ENCODE measurements around the gene PPP3CA.

Gene PPP3CA

DNA sequence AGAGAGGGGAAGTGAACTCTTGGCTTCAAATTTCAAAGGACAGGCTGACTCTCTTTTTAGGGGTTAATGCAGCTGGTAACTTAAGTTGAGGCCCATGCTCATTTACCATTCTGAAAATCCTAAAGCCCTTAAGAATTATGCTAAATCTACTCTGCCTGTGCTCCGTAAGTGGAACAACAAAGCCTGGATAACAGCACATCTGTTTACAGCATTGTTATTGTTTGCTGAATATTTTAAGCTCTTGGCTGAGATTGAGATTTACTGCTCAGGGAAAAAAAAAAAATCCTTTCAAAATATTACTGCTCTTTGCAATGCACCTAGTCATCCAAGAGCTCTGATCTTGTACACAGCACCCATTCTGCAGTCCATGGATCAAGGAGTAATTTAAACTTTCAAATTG, 17.7 kb downstream of the PPP3CA start:
- DNase-seq, result no peak

DNA sequence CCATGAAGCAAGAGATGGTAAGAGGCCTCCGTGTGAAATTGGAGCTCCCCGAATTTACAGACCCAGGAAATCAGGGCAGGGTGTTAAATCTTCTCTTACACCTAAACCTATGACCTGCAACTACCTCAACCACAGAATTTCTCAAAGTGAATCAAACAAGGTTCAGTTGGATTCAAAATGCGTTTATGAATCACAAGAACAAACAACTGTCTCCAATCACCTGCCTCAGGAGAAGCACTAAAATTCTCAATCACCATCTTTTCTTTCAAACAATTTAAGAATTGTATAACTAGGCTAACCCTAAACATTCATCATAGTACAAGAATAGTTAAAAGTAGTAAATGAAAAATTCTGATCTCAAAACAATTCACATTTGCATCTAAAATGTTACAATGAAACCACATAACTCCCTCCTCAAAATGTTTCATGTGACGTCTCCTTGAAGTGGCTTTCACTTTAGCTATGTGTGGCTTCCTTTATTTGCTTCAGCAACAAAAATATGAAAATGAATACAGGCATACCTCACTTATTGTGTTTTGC, 19.2 kb downstream of the PPP3CA start:
- peak; percentile 61 for DNase-seq

DNA sequence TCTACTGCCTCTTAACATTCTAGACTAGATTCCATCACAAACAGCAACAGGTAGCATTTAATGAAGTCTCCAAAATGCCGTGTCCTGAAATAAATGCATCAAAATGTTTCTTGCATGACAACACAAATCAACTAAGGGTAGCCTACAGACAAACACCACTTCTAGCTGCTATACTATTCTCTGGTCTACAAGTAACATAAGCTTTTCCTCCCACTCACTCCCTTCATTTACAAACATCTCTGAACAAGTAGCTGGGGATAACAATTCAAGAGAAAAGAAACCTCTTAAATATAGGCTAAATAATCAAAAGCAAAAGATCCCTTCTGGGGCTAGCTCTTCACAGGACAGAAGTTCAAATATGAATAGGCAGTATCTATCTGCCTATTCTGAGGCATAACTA, 20.8 kb downstream of the PPP3CA start:
- DNase-seq, result no peak

DNA sequence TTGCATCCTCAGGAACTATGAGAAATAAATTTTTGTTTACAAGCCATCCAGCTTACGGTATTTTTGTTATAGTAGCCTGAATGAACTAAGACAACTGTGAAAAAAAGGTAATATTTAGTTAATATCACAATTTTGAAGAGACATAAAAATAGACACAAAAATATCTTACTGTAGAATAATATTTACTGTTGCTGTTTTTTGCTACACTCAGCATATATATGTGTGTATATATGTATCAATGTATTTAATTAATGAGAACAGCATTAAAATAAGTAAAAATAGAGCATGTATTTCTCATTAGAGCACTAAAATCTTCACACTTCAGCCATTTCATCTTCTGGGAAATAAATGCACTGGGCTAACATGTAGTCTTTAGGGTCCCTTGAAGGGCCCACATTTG, 24.6 kb downstream of the PPP3CA start:
- DNase-seq, result no peak

DNA sequence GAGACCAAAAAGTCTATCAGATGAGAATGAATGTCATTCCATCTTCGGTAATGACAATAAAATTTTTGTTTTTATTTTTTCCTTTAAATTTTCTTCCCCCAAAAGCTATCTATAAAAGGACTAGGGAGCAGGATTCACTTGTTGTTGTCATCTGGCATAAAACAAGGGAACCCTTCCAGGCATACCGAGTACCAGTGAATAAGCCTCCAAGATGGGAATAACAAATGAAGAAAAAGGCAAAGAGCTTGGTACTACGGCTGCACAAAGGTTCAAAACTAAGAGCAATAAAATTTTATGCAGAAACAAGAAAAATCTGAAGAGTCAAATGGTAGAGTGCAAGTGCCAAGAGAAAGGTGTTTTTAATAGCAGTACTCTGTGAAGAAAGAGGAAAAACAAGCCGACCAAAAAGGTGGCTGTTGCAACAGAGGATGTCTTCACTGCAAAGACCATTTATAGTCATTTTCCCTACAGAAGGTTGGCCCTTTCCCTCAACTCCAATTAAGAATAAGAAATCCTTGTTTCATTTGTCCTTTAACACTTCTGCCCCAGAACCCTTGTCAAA, 25.8 kb downstream of the PPP3CA start:
- DNase-seq, result no peak

DNA sequence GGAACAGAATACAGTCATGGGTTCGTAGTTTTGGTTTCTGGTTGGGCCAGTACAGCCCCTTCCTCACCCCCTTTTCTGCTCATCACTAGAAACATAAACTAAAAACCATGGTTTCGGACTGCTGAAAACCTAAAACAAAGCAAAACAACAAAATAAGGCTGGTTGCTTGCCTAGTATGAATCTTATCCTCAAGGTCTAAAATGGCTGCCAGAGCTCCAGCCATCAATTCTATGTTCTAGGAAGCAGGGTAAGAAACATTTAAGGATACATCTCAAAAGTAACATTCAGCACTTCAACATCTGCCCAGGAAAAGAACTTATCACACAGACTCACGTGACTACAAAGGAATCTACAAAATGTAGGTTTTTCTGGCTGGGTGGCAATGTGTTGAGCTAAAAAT, 31.5 kb downstream of the PPP3CA start:
- no peak for DNase-seq

DNA sequence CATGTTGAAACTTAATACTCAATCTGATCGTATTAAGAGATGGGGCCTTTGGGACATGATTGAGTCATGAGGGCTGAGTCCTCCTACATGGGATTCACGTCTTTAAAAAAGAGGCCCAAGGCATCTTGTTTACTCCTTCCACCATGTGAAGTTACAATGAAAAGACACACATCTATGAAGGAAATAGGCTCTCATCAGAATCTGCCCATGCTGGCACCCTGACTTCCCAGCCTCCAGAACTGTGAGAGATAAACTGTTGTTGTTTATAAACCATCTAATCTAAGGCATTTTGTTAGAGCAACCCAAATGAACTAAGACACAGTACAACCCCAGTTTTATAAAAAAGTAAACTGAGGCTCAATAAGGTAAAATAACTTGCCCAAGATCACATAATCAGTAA, 32.3 kb downstream of the PPP3CA start:
- no peak for DNase-seq

DNA sequence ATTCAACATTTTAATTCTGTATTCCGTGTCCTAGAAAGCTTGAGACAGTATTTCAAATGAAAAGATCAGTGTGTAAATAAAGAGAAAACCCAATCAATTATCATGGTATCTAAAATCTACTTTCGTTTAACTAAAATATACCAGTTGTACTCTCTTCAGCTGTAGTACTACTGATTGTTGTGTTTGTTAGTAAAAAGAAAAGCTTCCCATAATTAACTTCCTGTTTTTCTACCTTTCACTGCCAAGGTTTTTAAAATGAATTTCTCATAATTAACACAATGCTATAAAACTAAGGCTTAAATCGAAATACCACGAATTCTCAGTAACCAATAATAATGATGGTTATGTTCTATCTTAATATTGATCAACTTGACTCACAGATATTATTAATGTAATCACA, 37.4 kb downstream of the PPP3CA start:
- DNase-seq, result no peak

DNA sequence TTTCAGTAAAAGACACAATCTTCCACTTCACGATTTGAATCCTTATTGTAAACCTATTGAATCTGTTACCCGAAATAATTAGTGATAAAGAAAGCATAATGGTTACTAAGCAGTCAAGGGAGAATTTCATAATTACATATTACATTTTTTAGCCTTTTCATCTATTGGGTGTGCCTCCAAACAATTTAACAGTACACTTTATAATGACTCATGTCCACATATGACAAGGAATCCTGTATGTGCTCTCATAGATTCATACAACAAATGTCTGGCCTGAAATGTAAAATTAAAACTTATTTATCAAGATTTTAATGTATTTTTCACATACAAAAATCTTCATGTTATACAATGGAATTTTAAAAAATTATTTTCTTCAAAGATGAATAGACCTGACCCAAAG, 39.4 kb downstream of the PPP3CA start:
- no peak for DNase-seq

DNA sequence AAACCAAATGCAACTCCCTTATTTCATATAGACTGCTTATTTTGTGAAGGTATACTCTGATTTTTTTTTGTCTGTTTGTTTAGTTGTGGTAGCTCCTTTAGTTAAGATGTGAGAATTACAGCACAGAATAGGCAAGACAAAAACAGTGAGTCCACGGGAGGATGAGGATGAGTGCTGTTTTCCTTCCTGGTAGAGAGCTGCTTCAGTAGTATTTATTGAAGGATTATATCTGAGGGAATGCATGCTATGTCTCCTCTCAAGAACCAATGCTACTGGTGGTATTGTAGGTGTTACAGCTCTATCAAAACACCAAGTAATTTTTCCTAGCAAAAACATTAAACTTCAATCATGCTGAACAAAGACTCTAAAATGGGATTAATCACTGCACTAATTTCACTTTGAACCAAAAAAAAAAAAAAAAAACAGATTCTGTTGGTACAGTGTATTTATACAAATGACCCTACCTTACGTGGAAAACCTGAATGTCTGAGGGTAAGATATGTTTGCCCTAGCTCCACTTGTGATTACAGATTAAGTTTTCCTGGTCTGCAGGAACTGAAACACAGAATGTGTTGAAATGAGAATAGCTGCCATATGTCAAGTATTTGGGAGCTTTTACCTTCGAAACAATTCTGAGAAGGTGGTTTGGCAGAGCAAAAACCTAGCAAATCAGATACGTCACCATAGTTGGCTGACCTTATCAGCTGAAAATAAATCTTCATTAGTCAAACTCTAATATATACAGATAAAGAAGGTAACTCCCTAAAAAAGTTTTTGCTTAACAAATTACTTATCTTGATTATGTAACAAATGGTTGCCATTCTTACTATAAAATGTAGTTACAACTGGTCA, 40.3 kb downstream of the PPP3CA start:
- DNase-seq, result no peak

DNA sequence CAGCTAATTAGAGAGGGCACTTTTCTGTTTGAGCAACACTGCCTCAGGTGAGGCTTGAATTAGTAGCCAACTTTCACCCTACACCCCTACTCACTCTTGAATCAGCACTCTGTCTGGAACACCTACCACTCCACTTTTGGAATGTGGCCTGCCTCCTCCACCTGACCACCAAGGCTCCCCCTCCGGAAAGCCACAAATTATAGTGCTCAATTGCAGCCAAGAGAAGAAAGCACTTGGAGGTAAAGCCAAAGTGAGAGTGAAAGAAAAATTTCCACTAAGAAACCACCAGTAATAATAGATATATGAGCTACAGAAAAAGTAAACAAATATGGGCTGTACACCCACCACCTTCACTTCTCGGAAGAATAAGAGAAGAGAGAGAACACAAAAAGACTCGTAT, 41.1 kb downstream of the PPP3CA start:
- no peak for DNase-seq

DNA sequence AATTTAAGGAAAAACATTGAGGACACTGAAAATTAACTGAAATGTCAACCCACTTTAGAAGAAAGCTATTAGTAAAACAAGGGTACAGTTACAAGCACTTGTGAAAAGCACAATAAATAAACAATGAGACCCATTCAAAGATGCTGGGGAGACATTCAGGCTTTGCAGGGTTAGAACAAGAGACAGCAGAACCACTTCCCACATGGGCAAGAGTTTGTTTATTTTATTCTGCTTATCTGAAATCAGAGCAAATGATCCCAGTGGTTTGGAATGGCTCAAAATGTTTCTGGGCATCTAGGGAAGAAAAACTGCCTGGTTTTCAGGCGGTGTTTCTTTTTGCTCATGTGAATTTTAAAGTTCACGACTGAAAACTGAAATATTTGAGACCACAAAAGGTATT, 42.4 kb downstream of the PPP3CA start:
- DNase-seq, result no peak

DNA sequence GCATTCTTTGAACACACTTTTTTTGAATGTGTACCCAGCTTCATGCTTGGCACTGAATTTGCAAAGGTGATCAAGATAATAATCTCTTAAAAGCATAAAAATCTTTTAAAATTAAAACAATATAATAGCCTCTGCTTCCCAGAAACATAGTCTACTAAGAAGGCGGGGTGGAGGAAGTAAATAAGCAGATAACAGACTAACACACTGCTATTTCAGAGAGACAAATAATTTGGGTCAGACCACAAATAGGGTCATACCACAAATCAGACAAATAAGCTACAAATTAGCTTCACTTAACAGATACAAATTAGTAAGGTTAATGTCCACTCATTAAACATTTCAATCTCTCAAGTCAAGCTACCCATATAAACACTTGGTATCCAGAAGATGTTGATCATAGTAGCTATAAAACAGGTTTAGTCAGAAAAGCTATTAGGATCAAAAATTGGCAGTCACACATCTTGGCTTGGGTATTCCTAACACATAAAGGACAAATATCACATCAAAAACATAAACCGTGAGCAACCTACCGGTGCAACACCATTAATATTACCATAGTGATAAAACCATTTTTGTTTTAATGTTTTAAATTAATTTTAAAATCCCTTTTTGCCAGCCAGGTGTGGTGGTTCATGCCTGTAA, 47.3 kb downstream of the PPP3CA start:
- DNase-seq, result no peak

DNA sequence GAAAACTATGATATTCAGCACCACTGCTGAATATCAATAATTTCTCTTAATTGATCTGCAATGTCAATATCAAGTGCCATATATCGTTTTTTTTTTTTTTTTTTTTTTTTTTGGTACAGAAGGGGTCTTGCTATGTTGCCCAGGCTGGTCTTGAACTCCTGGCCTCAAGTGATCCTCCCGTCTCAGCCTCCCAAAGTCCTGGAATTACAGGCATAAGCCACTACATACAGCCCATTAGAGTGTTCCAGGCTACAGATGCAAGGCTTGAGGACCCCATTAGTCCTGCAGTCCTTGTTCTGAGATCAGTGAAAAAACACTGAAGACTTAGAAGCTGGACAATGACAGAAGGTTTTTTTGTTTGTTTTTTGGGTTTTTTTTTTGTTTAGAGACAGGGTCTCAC, 48.3 kb downstream of the PPP3CA start:
- no peak for DNase-seq

DNA sequence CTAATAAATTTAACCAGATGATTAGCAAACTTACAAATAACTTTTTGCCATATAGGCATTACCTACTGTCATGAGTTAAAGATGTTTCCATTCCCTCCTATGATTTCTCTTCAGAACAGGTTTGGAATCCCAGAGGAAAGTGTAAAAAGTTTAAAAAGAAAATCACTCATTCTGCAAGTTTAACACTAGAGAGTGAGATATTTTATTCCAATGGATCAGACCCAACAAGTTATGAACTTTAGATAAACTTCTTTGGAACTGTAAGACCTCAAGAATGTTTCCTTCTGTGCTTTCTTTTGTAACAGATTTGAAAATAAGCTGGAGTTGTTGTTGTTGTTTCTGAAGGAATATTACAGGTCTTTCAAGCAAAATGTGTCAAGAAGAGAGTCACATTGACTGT, 51.6 kb downstream of the PPP3CA start:
- DNase-seq, result no peak

DNA sequence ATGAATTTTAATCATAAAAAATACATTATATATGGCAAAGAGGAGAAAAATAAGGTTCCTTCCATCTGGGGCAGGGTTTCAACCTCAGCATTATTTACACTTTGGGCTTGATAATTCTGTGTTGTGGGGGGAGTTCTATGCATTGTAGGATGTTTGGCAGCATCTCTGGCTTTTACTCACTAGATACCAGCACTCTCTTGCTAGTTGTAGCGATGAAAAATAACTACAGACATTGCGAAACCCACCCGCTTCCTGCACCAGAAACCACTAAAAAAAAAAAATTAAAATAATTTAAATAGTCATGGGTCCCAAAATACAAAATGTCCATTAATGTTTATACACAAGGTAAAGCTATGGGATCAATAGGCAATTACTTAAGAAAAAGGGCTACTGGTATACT, 52.7 kb downstream of the PPP3CA start:
- no peak for DNase-seq

DNA sequence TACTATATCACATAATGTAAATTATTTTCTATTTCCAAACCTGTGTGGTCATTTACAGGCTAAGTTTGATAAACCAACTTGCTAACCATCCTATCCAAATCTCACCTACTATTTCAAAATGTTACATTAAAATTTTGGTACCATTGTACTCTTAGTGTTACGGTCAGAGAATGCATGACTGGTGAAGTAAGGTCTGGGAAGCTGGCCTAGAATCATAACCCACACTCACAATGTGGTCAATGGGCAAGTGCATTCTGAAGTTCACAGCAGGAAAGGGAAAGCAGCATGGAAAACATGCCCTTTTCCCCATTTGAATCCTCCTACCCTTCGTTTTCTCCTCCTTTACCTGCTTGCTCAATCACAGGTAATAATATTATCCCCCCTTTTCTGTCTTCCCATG, 54.4 kb downstream of the PPP3CA start:
- DNase-seq, result no peak

DNA sequence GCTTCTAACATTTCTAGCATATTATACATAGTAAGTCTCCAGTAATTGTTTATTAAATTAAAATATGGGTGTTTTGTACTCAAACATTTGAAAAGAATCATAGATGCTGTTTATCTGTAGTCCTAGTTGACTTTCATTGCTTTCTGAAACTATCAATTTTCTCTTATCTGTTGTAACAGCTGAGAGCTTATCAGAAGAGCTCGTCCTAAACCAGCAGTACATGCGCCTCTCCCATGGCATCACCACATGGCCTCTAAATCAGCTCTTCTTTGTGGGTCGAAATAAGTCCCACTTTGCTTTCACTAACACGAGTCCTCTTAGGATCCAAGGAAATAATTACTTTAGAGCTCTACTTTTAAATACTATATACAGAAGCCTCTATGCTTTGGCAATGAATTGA, 55.1 kb downstream of the PPP3CA start:
- no peak for DNase-seq

DNA sequence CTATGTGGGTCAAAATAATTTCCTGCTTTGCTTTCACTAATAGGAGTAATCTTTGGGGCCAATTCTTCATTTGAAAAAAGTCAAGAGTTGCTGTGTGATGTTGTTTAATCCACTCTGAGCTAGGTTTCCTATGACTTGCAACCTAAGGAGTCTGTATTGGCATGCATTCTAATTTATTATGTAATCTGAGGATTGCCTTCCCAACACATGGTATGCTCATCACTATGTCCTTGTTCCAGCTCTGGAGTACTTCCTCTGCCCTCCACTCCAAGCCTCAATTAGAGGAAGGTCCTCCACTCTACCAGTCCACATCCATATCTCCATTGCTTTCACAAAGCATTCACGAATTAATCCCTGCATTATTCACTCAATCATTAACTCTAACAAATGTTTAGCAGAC, 56.1 kb downstream of the PPP3CA start:
- no peak for DNase-seq

DNA sequence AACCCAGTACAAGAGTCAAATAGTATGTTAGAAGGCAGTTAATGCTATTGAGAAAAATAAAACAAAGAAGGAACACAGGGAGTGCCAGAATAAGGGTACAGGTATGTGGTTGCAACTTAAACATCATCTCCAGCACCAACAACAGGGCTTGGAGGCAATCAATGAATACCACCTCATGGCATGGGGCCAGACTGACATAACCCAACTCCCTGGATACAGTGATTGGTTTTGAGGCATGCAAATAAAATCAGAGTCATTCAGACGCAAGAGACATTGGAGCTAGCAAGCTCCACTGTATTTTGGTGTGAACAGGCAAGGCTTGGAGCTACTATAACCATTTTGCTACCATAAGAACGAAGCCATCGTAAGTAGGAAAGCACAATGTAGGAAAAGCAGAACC, 56.7 kb downstream of the PPP3CA start:
- DNase-seq, result no peak

DNA sequence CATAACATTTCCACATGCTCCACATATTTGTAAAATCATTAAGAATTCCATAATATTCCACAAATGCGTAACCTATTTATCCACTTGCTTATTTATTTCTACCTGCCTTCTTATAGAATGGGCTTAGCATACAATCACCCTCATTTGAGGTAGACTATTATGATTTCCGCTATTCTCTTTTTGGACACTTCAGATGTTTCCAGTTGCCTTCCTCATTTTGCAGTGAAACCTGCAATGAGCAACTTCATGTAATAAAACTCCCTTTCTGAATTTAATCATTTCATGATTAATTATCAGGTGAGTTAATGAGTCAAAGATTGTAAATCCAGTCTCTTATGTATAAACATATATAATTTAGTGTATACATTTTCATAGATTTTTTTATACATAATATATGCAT, 58.0 kb downstream of the PPP3CA start:
- no peak for DNase-seq

DNA sequence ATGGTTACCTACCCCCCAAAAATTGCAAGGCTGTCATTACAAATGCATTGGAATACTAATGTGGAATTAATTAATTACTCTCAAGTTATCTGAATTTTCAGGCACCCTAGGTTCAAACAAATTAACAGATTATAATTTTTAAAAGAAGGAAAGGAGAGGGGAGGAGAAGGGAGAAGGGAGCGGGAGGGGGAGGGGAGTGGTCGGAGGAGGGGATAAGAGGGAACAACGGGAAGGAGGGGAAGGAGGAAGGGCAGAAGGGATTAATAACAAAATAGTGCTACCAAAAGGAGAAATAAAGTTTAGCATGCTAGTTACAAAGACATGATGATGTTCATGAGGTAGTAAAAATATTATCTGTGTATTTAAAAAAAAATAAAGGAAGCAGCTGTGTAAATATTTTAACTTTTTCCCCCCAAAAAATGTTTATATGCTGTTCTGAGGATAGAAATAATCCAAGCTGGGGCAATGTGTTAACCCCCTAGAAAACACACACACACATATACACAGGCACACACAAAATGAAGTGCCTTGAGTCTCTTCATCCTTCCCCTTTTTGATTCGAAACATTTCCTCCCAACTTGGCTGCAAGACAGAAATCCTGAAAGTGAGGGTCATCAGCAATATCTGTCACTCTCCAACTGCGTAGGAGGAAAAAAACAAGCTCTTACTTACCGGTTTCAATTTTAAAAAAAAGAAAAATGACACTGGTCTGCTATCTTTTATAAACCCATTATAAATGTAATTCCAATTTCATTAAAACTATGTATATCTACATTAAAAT, 58.8 kb downstream of the PPP3CA start:
- no peak for DNase-seq

DNA sequence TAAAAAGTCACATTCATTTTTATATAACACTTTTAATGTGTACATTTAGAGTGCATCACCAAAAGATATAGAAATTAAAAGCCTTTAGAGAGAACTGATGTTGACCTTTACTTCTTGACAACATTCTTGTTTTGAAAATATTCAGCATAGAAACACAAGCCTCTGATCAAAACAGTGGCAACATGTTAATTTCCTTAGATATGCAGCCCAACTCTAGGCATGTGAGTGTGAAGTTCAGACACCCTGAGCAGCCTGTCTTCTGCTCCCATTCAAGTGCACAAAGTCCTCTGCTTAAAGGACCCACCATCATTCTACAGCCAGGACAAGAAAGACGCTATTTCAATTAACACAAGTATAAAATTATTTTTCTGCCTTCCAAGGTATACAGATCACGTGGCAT, 60.0 kb downstream of the PPP3CA start:
- peak; percentile 40 for DNase-seq
